ENCODE results near the gene NBEAL1. TPM values are rescaled to one million over a fixed set of nuclear protein-coding genes. Genes with fewer than 3 reads are reported as not detected.

The NBEAL1 gene
- total RNA-seq, 2 donors from 2014 or later: 12.9 to 16.0 TPM

Other genes with a start within 250 kb of the NBEAL1 start
- 10 to 100 TPM; 12.6 to 14.0 TPM for gene ICA1L, start 143.1 kb upstream of the NBEAL1 start, total RNA-seq
- 10 to 100 TPM; 67.6 to 95.0 TPM for gene WDR12, start 103.2 kb upstream of the NBEAL1 start, total RNA-seq
- gene CARF, start 102.6 kb upstream of the NBEAL1 start, total RNA-seq: 10 to 100 TPM; 12.0 to 13.8 TPM
- 10 to 100 TPM; 19.4 to 26.5 TPM for gene CYP20A1, start 224.1 kb downstream of the NBEAL1 start, total RNA-seq

Measured in activated T-cell treated with anti-CD3 and anti-CD28 coated beads, Interleukin-2, amount 50 U/mL, for 72 hours (primary cell).